SK-N-SH (cell line): ENCODE results near the gene CPLANE1.

Experiments
- CTCF ChIP-seq: fragments of 200-600 bp; sonication (generic); IDR thresholded peaks from 2 replicates; pipeline ENCODE4 v1.6.1; 2017; ENCODE audit warnings: antibody characterized with exemption, mild to moderate bottlenecking, moderate library complexity
- EZH2phosphoT487 ChIP-seq: fragments of 200-600 bp; sonication (generic); IDR thresholded peaks from 2 replicates; pipeline ENCODE4 v1.6.1; 2017; ENCODE audit warnings: low read depth, mixed run types, mild to moderate bottlenecking, antibody characterized with exemption, moderate library complexity, borderline replicate concordance
- FOXM1 ChIP-seq: IDR thresholded peaks from 2 replicates; pipeline ENCODE4 v1.4.0; 2012; ENCODE audit warnings: low read depth, mild to moderate bottlenecking
- GATA2 ChIP-seq: sonication (generic); formaldehyde crosslinking; IDR thresholded peaks from 2 replicates; pipeline ENCODE4 v1.5.0; 2020; ENCODE audit warnings: mild to moderate bottlenecking, missing genetic modification reagents
- MAX ChIP-seq: IDR thresholded peaks from 2 replicates; pipeline ENCODE4 v1.4.0; 2012; ENCODE audit warnings: low read depth
- NFIC ChIP-seq: IDR thresholded peaks from 2 replicates; pipeline ENCODE4 v1.4.0; 2012; ENCODE audit warnings: borderline replicate concordance
- POLR2AphosphoS5 ChIP-seq: IDR thresholded peaks from 2 replicates; pipeline ENCODE4 v1.6.1; 2012; ENCODE audit warnings: low read depth, low read length
- RAD21 ChIP-seq: IDR thresholded peaks from 2 replicates; pipeline ENCODE4 v1.6.1; 2012; ENCODE audit warnings: mild to moderate bottlenecking, low read length
- RXRA ChIP-seq: IDR thresholded peaks from 2 replicates; pipeline ENCODE4 v1.4.0; 2012; ENCODE audit warnings: low read depth, mild to moderate bottlenecking, borderline replicate concordance
- SMC3 ChIP-seq: IDR thresholded peaks from 2 replicates; pipeline ENCODE4 v1.6.1; 2012; ENCODE audit warnings: low read depth, low read length, improper control_type of control experiment
- TEAD4 ChIP-seq: IDR thresholded peaks from 2 replicates; pipeline ENCODE4 v1.4.0; 2012; ENCODE audit warnings: mild to moderate bottlenecking, borderline replicate concordance; ENCODE audit not compliant: insufficient read depth
- YY1 ChIP-seq: IDR thresholded peaks from 2 replicates; pipeline ENCODE4 v1.4.0; 2012; ENCODE audit warnings: low read depth, mild to moderate bottlenecking
- TF ChIP-seq, protein P1 (sequence below): fragments of 150-350 bp; IDR thresholded peaks from 2 replicates; pipeline ENCODE4 v1.6.1; 2017; ENCODE audit warnings: antibody characterized with exemption, low read length, low read depth, borderline replicate concordance

DNA sequence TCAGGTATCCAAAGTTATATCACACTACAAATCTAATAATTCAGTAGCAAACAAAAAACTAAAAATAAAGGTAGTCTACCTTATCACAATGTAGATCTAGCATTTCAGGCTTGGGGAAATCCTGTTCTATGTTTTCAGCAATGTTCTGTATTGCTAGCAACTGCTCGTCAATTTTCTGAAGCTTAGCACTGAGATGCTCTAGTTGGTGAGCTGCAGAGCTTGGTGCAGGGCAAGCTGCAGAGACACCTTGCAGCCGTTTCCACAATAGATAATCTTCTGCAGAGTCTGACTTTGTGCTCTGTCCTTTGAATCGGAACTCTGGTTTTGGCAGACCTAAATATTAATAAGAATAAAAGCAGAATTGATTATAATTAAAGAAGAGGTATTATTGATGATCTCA, 95.5 kb downstream of the CPLANE1 start:
- TF ChIP-seq GATA2 (CRISPR knock-in tag) (no peak), YY1 (no peak), CTCF (no peak), MAX (no peak), SMC3 (no peak), RAD21 (no peak), FOXM1 (no peak), NFIC (no peak), RXRA (no peak), EZH2phosphoT487 (no peak), TEAD4 (no peak), POLR2AphosphoS5 (no peak)
- TF ChIP-seq, protein P1, sequence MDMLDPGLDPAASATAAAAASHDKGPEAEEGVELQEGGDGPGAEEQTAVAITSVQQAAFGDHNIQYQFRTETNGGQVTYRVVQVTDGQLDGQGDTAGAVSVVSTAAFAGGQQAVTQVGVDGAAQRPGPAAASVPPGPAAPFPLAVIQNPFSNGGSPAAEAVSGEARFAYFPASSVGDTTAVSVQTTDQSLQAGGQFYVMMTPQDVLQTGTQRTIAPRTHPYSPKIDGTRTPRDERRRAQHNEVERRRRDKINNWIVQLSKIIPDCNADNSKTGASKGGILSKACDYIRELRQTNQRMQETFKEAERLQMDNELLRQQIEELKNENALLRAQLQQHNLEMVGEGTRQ = no peak
